Caki2 (cell line): ENCODE data around the gene AP2A2. TPM values are rescaled to one million over a fixed set of nuclear protein-coding genes. Genes with fewer than 3 reads are reported as not detected.
A peak's percentile ranks its signal among the peaks of the same experiment; 100 is the strongest.

Source experiments
- DNase-seq: peaks from one replicate; pipeline ENCODE4 v3.0.0-alpha.2; 2015; ENCODE audit warnings: low read depth
- in situ Hi-C: cut with HindIII; loops from 2 replicates; pipeline ENCODE4 v1.10.0; 2016; ENCODE audit warnings: low sequenced_read_pairs, low pct_unique_long_range_greater_than_20kb, mixed read lengths
- total RNA-seq: library from RNA; depleted of rRNA; stranded (reverse); fragments of >200 nt; shearing (Covaris generic); gene quantifications from 2 replicates; pipeline ENCODE4 v1.2.3, GENCODE V29; 2014; ENCODE audit warnings: low replicate concordance

Gene AP2A2
- total RNA-seq, 1 experiment from 2014 or later = 49.4 TPM

GRCh38 chr11:897253-898142, 28.2 kb upstream of the AP2A2 start:
- in situ Hi-C loops = no loop called here
- DNase-seq = no peak

- in situ Hi-C loops = no loop called here
Observed at GRCh38 chr11:898143-898511, 27.5 kb upstream of the AP2A2 start.

GRCh38 chr11:898540-899190, 27.0 kb upstream of the AP2A2 start:
- no peak for DNase-seq
- in situ Hi-C loops = no loop called here

More at GRCh38 chr11:898143-898511, 27.5 kb upstream of the AP2A2 start:
- peak; percentile 35 for DNase-seq

- in situ Hi-C loops = no loop called here
- no peak for DNase-seq
Observed at GRCh38 chr11:899724-900123, 25.9 kb upstream of the AP2A2 start.

- no peak for DNase-seq
- in situ Hi-C loops = no loop called here
Observed at GRCh38 chr11:900545-900944, 25.1 kb upstream of the AP2A2 start.

GRCh38 chr11:901452-902061, 24.1 kb upstream of the AP2A2 start:
- in situ Hi-C loops = no loop called here
- peak; percentile 33 for DNase-seq

- in situ Hi-C loops = no loop called here
Observed at GRCh38 chr11:904380-904779, 21.3 kb upstream of the AP2A2 start.

GRCh38 chr11:905952-906351, 19.7 kb upstream of the AP2A2 start:
- in situ Hi-C loops = no loop called here
- no peak for DNase-seq

More at GRCh38 chr11:904380-904779, 21.3 kb upstream of the AP2A2 start:
- no peak for DNase-seq

- in situ Hi-C loops = no loop called here
Observed at GRCh38 chr11:907668-908067, 18.0 kb upstream of the AP2A2 start.

GRCh38 chr11:908273-908672, 17.4 kb upstream of the AP2A2 start:
- in situ Hi-C loops = no loop called here
- no peak for DNase-seq

More at GRCh38 chr11:907668-908067, 18.0 kb upstream of the AP2A2 start:
- DNase-seq = no peak

GRCh38 chr11:909406-909805, 16.3 kb upstream of the AP2A2 start:
- no peak for DNase-seq
- in situ Hi-C loops = no loop called here

- in situ Hi-C loops = no loop called here
Observed at GRCh38 chr11:910044-910588, 15.6 kb upstream of the AP2A2 start.

GRCh38 chr11:910589-911030, 15.1 kb upstream of the AP2A2 start, which contains the start of gene CHID1:
TSS of gene CHID1 (minus strand) at chr11:910810. CDS start at chr11:904816, 5,994 bp downstream.
- in situ Hi-C loops = no loop called here
- peak; percentile 81 for DNase-seq

More at GRCh38 chr11:910044-910588, 15.6 kb upstream of the AP2A2 start:
- DNase-seq = no peak

- peak; percentile 39 for DNase-seq
- in situ Hi-C loops = no loop called here
Observed at GRCh38 chr11:911031-911889, 14.4 kb upstream of the AP2A2 start.

GRCh38 chr11:911890-912219, 13.8 kb upstream of the AP2A2 start:
- no peak for DNase-seq
- in situ Hi-C loops = no loop called here

- in situ Hi-C loops = no loop called here
- no peak for DNase-seq
Observed at GRCh38 chr11:912266-912665, 13.4 kb upstream of the AP2A2 start.

- in situ Hi-C loops = no loop called here
- DNase-seq = no peak
Observed at GRCh38 chr11:913043-913442, 12.6 kb upstream of the AP2A2 start.

GRCh38 chr11:914204-914603, 11.5 kb upstream of the AP2A2 start:
- in situ Hi-C loops = no loop called here
- DNase-seq = no peak
